ENCODE data around the gene MCM10.

- TF ChIP-seq CTCF (IDR thresholded peaks at IDR 0.05 in 4 of 5, conservative IDR thresholded peaks at IDR 0.05 in 1 of 5) = no peak
- TF ChIP-seq POLR2A (IDR thresholded peaks at IDR 0.05) = no peak
These were observed 72.0 kb downstream of the MCM10 start for GRCh38 chr10:13233358-13233757.
